Measurements from ENCODE around the gene IRGQ. TPM values are rescaled to one million over a fixed set of nuclear protein-coding genes. Genes with fewer than 3 reads are reported as not detected.

The IRGQ gene
- total RNA-seq, 1 experiment from 2014 or later: 23.3 TPM

DNA sequence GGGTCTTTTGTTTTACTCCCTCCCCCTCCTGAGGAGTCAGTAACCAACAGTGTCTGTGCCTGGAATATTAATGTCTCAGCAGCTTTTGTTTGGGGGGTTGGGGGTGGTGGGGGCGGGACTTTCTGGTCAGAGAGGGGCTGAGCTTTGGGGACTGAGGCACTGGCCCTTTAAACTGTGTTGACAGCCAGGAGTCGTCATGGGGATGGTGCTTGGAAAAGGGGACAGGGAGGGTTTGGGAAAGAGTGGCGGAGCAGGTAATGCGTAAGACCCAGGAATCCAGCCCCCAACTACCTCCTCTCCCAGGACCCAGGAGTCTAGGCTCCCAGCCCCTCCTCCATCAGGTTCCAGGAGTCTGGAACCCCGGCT is 38.6 kb upstream of the IRGQ start:
- Histone ChIP-seq H3K27ac (no peak overlapping the region), H3K9me2 (ENCODE audit: insufficient read depth) (no peaks in the 10 kb centered on the region), H3K4me2 (no peak overlapping the region), H3F3A (ENCODE audit: insufficient read depth, low read depth) (0 out of 2 replicates have a peak, but pooled peaks cover 14% of the 10 kb centered on the region), H3K27me3 (ENCODE audit: insufficient read depth, low read depth) (peaks cover 6% of the 10 kb centered on the region; the same call in 1 of the 2 replicates), H3K36me3 (ENCODE audit: low read depth) (no peaks in the 10 kb centered on the region), H4K20me1 (ENCODE audit: insufficient read depth) (no peaks in the 10 kb centered on the region), H3K79me2 (ENCODE audit: low read depth) (no peaks in the 10 kb centered on the region), H3K4me3 (no peak overlapping the region), H3K9me3 (ENCODE audit: insufficient read depth, low read depth) (no peaks in the 10 kb centered on the region), H3K4me1 (replicated peaks; ENCODE audit: insufficient read depth) (peaks cover 7% of the 10 kb centered on the region; the same call in 1 of the 2 replicates), H2AFZ (no peak overlapping the region)
- intact Hi-C loops (cut with micrococcal nuclease; ENCODE audit: unreplicated experiment): no loop called here
- ChIA-PET CTCF (no interaction called here), POLR2A (ENCODE audit: unreplicated experiment) (no interaction called here)
- TF ChIP-seq EZH2 (IDR thresholded peaks at IDR 0.05; ENCODE audit: low read depth): no peak
- TF ChIP-seq, protein P1, sequence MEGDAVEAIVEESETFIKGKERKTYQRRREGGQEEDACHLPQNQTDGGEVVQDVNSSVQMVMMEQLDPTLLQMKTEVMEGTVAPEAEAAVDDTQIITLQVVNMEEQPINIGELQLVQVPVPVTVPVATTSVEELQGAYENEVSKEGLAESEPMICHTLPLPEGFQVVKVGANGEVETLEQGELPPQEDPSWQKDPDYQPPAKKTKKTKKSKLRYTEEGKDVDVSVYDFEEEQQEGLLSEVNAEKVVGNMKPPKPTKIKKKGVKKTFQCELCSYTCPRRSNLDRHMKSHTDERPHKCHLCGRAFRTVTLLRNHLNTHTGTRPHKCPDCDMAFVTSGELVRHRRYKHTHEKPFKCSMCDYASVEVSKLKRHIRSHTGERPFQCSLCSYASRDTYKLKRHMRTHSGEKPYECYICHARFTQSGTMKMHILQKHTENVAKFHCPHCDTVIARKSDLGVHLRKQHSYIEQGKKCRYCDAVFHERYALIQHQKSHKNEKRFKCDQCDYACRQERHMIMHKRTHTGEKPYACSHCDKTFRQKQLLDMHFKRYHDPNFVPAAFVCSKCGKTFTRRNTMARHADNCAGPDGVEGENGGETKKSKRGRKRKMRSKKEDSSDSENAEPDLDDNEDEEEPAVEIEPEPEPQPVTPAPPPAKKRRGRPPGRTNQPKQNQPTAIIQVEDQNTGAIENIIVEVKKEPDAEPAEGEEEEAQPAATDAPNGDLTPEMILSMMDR (conservative IDR thresholded peaks at IDR 0.05): no peak
- DNase-seq: no peak
- no TSS peak for BruUV-seq (replicated peaks)

DNA sequence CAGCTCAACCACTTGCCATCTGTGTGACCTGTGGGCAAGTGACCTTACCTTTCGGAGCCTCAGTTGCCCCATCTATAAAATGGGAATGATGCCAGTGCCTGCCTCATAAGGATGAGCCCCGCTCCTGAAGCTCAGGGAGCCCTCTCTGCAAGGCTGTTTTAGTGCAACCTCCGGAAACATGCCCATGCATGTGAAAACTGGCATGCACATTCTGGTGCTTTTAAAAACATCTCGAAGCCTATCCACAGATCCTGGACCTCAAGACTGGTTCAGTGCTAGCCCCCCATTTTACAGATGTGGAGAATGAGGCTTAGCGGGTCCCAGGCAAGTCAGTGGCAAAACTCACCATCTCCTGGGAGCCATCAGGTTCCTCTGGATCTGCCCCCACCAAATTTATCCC is 38.1 kb upstream of the IRGQ start:
- Histone ChIP-seq H4K20me1 (ENCODE audit: insufficient read depth) (no peaks in the 10 kb centered on the region), H3K27me3 (ENCODE audit: insufficient read depth, low read depth) (peaks cover 4% of the 10 kb centered on the region; the same call in 1 of the 2 replicates), H3K36me3 (ENCODE audit: low read depth) (no peaks in the 10 kb centered on the region), H3K4me2 (no peak overlapping the region), H3F3A (ENCODE audit: insufficient read depth, low read depth) (0 out of 2 replicates have a peak, but pooled peaks cover 14% of the 10 kb centered on the region), H3K4me1 (replicated peaks; ENCODE audit: insufficient read depth) (peaks cover 6% of the 10 kb centered on the region; the same call in 1 of the 2 replicates), H3K9me3 (ENCODE audit: insufficient read depth, low read depth) (no peaks in the 10 kb centered on the region), H3K4me3 (no peak overlapping the region), H3K27ac (no peak overlapping the region), H3K9me2 (ENCODE audit: insufficient read depth) (no peaks in the 10 kb centered on the region), H3K79me2 (ENCODE audit: low read depth) (no peaks in the 10 kb centered on the region), H2AFZ (no peak overlapping the region)
- no peak for DNase-seq
- POLR2A ChIA-PET (ENCODE audit: unreplicated experiment): interaction anchor here (0.6 kb wide), 1 partner anchor 34 kb away, joined by 4 read pairs; no protein-coding TSS in a partner anchor
- no peak for TF ChIP-seq EZH2 (IDR thresholded peaks at IDR 0.05; ENCODE audit: low read depth)
- TF ChIP-seq, protein P1 (conservative IDR thresholded peaks at IDR 0.05): no peak
- CTCF ChIA-PET: no interaction called here
- intact Hi-C loops (cut with micrococcal nuclease; ENCODE audit: unreplicated experiment): no loop called here
- BruUV-seq (replicated peaks): no TSS peak

DNA sequence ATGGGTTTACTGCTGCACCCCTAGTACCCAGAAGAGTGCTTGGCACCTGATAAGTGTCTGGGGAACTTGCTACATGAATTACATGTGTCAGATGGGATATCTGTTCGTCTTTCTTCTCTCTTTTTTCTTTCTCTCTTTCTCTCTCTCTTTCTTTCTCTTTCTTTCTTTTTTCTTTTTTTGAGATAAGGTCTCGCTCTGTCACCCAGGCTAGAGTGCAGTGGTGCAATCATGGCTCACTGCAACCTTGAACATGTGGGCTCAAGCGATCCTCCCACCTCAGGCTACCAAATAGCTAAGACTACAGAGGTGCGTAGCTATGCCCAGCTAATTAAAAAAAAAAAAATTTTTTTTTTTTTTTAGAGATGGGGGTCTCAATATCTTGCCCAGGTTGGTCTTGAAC is 37.6 kb upstream of the IRGQ start:
- no peak for DNase-seq
- Histone ChIP-seq H3K79me2 (ENCODE audit: low read depth) (no peaks in the 10 kb centered on the region), H4K20me1 (ENCODE audit: insufficient read depth) (no peaks in the 10 kb centered on the region), H3K9me2 (ENCODE audit: insufficient read depth) (no peaks in the 10 kb centered on the region), H2AFZ (no peak overlapping the region), H3K4me1 (replicated peaks; ENCODE audit: insufficient read depth) (peaks cover under 1% of the 10 kb centered on the region; the same call in 1 of the 2 replicates), H3K4me2 (no peak overlapping the region), H3K27me3 (ENCODE audit: insufficient read depth, low read depth) (no peaks in the 10 kb centered on the region), H3K9me3 (ENCODE audit: insufficient read depth, low read depth) (no peaks in the 10 kb centered on the region), H3K27ac (no peak overlapping the region), H3K4me3 (no peak overlapping the region), H3F3A (ENCODE audit: insufficient read depth, low read depth) (0 out of 2 replicates have a peak, but pooled peaks cover 11% of the 10 kb centered on the region), H3K36me3 (ENCODE audit: low read depth) (no peaks in the 10 kb centered on the region)
- no peak for TF ChIP-seq EZH2 (IDR thresholded peaks at IDR 0.05; ENCODE audit: low read depth)
- TF ChIP-seq, protein P1 (conservative IDR thresholded peaks at IDR 0.05): no peak
- intact Hi-C loops (cut with micrococcal nuclease; ENCODE audit: unreplicated experiment): no loop called here
- BruUV-seq (replicated peaks): no TSS peak
- ChIA-PET POLR2A (ENCODE audit: unreplicated experiment) (interaction anchor here (0.6 kb wide), 1 partner anchor 35 kb away, joined by 4 read pairs; no protein-coding TSS in a partner anchor), CTCF (no interaction called here)

All from PC-9 (cell line).